Measurements from ENCODE around the gene LUZP2. TPM values are rescaled to one million over a fixed set of nuclear protein-coding genes. Genes with fewer than 3 reads are reported as not detected.

Gene LUZP2
- total RNA-seq (2021; fragmentation: NEBNext Ultra II Directional; extraction: Animal tissue kit (Norgen Biotek cat#: 25700)) (1.1 and 1.5 TPM in 2 replicates), polyA plus RNA-seq (2011; rRNA removed) (0.24 and 0.79 TPM in 2 replicates), polyA minus RNA-seq (2011; rRNA and poly(A)+ RNA removed) (1.3 and 2.2 TPM in 2 replicates)
- 0.58 TPM for polyA plus RNA-seq (2011; cell fraction: cytosol; rRNA removed)
- 0.88 TPM for polyA plus RNA-seq (2011; cell fraction: nucleus; rRNA removed)
- polyA plus RNA-seq (2012, experiment 1 of 2) = 0.74 to 1.9 TPM (median 0.91 TPM) in 4 replicates
- polyA plus RNA-seq (2012, experiment 2 of 2) = 0.10 TPM
- 1.7 TPM for polyA plus RNA-seq (2013, experiment 1 of 2)
- polyA plus RNA-seq (2013, experiment 2 of 2) = 1.5 TPM
- polyA minus RNA-seq (2011; cell fraction: cytosol; rRNA and poly(A)+ RNA removed) = 1.7 TPM
- polyA minus RNA-seq (2011; cell fraction: nucleus; rRNA and poly(A)+ RNA removed) = 7.8 TPM
- long read RNA-seq, experiment 1, partial matches to known transcripts = 1 of 2 reads
- long read RNA-seq, experiment 1, other reads (novel, unspliced or antisense) = 1 of 2 reads
- long read RNA-seq, experiment 2, partial matches to known transcripts = 0 of 1 reads
- long read RNA-seq, experiment 2, other reads (novel, unspliced or antisense) = 1 of 1 reads

GRCh38 chr11:24496736-24497725 lies at the start of gene LUZP2:
TSS of gene LUZP2 (plus strand) at chr11:24497053.
- H3K4me3 ChIP-seq (ENCODE audit: extremely low read depth in 1 of 4, insufficient read depth in 2 of 4, low read depth in 3 of 4, low read length in 4 of 4) = peak within 1 kb of the TSS; percentile 67 to 74 (median 70)
- no peak for TF ChIP-seq KDM5A (IDR thresholded peaks at IDR 0.05; ENCODE audit: low read length)
- 0 out of 2 replicates have a peak, but pooled peaks have one; percentile 44 for TF ChIP-seq JUND (IDR thresholded peaks at IDR 0.05; ENCODE audit: low read length)
- TF ChIP-seq CBX5 (IDR thresholded peaks at IDR 0.05; ENCODE audit: low read depth, low read length) = no peak
- no peak for TF ChIP-seq ATF3 (IDR thresholded peaks at IDR 0.05; ENCODE audit: insufficient read depth, low read depth, low read length)
- TF ChIP-seq SIN3A (conservative IDR thresholded peaks at IDR 0.05 in 1 of 2, IDR thresholded peaks at IDR 0.05 in 1 of 2; ENCODE audit: low read depth in 1 of 2, low read length in 2 of 2) = 0 out of 4 replicates have a peak, but pooled peaks of 1 of the 2 experiments have one; percentile 42

More at GRCh38 chr11:24496736-24497725, at the start of gene LUZP2:
- Histone ChIP-seq H4K8ac (ENCODE audit: extremely low read depth, insufficient read depth, low read length) (no peak within 1 kb of the TSS), H3K27ac (ENCODE audit: low read depth, low read length) (no peak within 1 kb of the TSS), H2BK12ac (ENCODE audit: low read depth, low read length) (peak within 1 kb of the TSS; percentile 64; the same call in 1 of the 2 replicates), H2BK120ac (replicated peaks; ENCODE audit: low read depth, low read length) (no peak within 1 kb of the TSS), H3K14ac (ENCODE audit: insufficient read length) (no peak within 1 kb of the TSS), H2BK20ac (ENCODE audit: low read length) (no peak within 1 kb of the TSS), H3K9ac (replicated peaks in 1 of 4; ENCODE audit: extremely low read depth in 1 of 4, low read depth in 3 of 4, low read length in 3 of 4) (peak within 1 kb of the TSS; percentile 44 to 58 (median 50); a peak in 6 of 7 replicates), H3K36me3 (ENCODE audit: control insufficient read depth in 2 of 4, insufficient read depth in 4 of 4, low read length in 3 of 4) (no peaks in the 10 kb centered on the region), H3K56ac (replicated peaks; ENCODE audit: insufficient read length, low read depth, low read length) (no peak within 1 kb of the TSS), H3K4me2 (ENCODE audit: insufficient read depth in 1 of 2, low read depth in 2 of 2, low read length in 2 of 2) (peak within 1 kb of the TSS; percentile 95 to 97), H3K23ac (ENCODE audit: insufficient read length) (no peak within 1 kb of the TSS), H3K27me3 (replicated peaks in 1 of 4; ENCODE audit: control insufficient read depth in 3 of 4, extremely low read depth in 1 of 4, insufficient read depth in 3 of 4, low read length in 3 of 4) (peaks cover 2 to 26% (median 16%) of the 10 kb centered on the region in 4 experiments), H3K9me3 (ENCODE audit: insufficient read depth in 2 of 2, low read depth in 1 of 2, low read length in 1 of 2) (no peaks in the 10 kb centered on the region), H3K18ac (ENCODE audit: extremely low read depth, low read length) (peak within 1 kb of the TSS; percentile 94), H2BK15ac (ENCODE audit: low read length) (peak within 1 kb of the TSS; percentile 77; the same call in 1 of the 2 replicates), H3K4ac (replicated peaks; ENCODE audit: insufficient read length, low read depth, low read length) (no peak within 1 kb of the TSS), H2AK5ac (ENCODE audit: low read depth, low read length) (no peak within 1 kb of the TSS), H4K20me1 (replicated peaks in 1 of 2; ENCODE audit: control insufficient read depth in 1 of 2, insufficient read depth in 2 of 2, low read length in 2 of 2) (no peaks in the 10 kb centered on the region), H3K79me2 (ENCODE audit: control insufficient read depth in 1 of 2, insufficient read depth in 2 of 2, low read length in 2 of 2) (no peaks in the 10 kb centered on the region), H4K5ac (ENCODE audit: insufficient read length, low read depth, low read length) (no peak within 1 kb of the TSS), H3K4me1 (replicated peaks in 1 of 4; ENCODE audit: control insufficient read depth in 3 of 4, insufficient read depth in 4 of 4, low read length in 3 of 4) (no peaks in the 10 kb centered on the region; a peak in 1 of 7 replicates), H4K91ac (replicated peaks; ENCODE audit: insufficient read length, low read length) (no peak within 1 kb of the TSS), H3K79me1 (ENCODE audit: low read depth, low read length) (no peaks in the 10 kb centered on the region), H2AFZ (ENCODE audit: low read length) (peak within 1 kb of the TSS; percentile 96), H2BK5ac (ENCODE audit: low read depth, low read length) (no peak within 1 kb of the TSS), H3K23me2 (ENCODE audit: low read depth, low read length) (peaks cover 9% of the 10 kb centered on the region)
- DNase-seq (ENCODE audit: low read depth in 1 of 2, low spot score in 2 of 2) (peak; percentile 57 to 66), FAIRE-seq (no peak)
- ChIA-PET POLR2A (ENCODE audit: partially characterized antibody) (interaction anchor here (0.7 kb wide), 1 partner anchor 9 kb away, joined by 3 read pairs; no protein-coding TSS in a partner anchor), CTCF (ENCODE audit: partially characterized antibody) (interaction anchor here (0.7 to 1.6 kb wide), 7 partner anchors 10 to 1321 kb away, joined by 3 to 9 read pairs (median 3); no protein-coding TSS in a partner anchor)
- 2% methylated on average over 52 of the region's 65 CpGs; no CpG with 5 or more reads in 1 of the 2 experiments for WGBS, 2 experiments (ENCODE audit: extremely low coverage in 1 of 2, insufficient coverage in 1 of 2, insufficient read length in 1 of 2, insufficient replicate concordance in 2 of 2, low coverage in 1 of 2, low lambda C conversion rate in 2 of 2, missing lambda C conversion rate in 1 of 2)

Measured in H1 (cell line).